Stimulated activated CD4-positive, alpha-beta T cell treated with anti-CD3 and anti-CD28 coated beads, Interleukin-2, amount 100 ng/mL, for 24 hours (primary cell): ENCODE measurements around the gene PRKN.

Experiments
- DNase-seq, 2 donors: peaks; one replicate each; pipeline ENCODE4 v3.0.0-alpha.2; 2020

PRKN gene

DNA sequence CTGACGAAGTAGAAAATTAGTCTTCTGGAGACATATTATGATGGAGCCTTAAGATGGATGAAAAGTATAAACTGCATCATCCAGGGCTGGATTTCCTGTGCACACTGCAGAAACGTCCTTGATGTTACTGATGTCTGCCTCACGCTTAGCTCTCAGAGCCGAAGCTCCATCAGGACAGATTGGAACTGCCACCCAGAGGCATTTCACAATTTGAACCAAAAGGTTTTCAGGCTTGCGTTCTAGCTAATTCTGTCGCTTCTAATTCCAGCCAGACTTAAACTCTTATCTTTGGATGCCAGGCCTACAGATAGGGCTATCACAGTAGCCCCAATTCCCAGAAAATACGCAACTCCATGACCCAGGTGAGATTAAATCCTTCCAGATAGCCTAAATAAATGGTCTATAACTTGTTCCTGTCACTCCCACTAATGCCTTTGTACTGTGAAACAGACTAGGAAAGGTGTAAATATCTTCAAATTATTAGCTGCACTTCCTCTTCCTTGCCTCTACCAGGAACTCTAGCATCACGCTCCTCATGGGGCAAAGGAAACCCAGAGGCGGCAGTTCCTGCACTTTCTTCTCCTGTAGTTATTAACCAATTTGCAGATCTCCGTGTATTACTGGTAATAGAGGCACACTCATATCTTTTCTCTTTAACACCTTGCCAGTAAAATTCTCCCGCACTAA lies 634.6 kb downstream of the PRKN start:
- DNase-seq: no peak

DNA sequence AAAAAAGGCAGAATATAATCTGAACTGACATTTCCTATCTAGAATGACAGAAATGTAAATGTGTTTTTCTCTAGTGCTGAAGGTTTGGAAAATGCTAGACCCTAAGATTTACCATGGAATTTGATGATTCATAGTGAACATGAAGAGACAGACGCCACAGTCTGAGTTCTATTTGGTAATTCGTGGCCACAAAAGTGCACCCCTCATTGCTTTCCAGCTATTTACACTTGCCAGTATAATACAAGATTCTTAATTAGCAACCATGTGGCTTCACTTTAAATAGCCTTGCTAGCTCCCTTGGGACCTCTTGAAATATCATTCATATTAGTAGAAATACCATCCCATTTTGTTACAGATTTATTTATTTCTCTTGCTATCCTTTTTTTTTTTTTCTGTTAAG lies 636.8 kb downstream of the PRKN start:
- DNase-seq: no peak

DNA sequence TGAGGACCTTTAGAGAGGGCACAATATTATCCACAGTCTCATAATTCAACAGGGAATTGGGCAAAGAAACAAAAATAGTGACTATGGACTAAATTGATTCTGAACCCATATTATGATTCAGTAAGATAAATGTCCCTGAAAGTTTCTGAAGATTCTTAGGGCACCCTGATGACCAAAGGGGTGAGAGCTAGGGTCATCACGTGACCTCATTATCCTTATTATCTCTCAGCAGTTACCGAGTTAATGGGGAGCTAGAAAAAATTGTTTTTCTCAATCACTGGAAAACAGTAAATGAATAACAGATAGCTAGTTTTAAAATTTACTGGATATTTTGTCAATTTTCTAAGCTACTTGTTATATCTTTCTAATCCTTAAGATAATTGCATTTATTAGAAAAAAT lies 639.5 kb downstream of the PRKN start:
- DNase-seq: no peak

DNA sequence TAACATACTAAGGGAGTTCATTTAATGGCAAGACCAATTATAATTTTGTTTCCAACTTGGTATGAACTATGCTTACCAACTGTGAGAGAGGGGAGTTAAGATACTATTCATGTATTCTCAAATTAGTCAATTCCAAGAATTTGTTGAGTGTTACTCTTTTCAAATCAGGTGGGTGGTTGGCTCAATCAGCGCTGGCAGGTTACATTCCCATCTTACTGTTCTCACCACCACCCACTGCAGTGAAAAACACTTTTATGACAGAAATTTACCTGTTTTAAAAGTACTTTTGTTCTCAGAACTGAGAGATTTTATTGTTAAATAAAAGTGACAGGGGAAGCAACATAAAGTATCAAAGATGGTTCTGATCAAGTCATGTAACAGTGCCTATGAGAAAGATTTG lies 642.0 kb downstream of the PRKN start:
- no peak for DNase-seq

DNA sequence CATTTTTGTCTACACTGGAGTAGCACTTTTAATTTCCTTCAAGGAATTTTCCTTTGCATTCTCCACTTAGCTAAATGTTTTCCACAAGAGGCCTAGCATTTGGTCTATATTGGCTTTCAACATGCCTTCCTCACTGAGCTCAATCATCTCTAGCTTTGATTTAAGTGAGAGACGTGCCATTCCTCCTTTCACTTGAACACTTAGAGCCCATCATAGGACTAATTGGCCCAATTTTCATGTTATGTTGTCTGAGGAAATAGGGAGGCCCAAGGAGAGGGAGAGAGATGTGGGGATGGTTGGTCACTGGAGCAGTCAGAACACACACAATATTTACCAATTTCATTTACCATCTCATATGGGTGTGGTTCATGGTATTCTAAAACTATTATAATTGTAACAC lies 645.0 kb downstream of the PRKN start:
- DNase-seq: no peak

DNA sequence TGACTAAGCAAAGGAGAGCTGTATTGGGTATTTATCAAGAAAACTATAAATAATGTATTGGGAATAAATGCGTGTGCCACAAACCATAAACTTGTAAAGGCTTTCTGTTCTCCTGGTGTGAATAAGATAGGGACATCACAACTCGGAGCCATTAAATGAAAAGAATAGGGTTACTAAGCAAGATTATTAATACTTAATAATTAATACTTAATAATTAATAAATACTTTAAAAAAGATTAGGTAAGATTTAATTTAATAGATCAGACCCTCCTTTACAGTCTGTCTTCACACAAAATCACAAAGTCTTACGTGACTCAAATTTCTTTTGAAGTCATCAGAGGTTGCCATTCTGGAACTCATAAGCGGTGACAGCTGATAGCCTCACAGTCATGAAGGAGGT lies 648.9 kb downstream of the PRKN start:
- no peak for DNase-seq

DNA sequence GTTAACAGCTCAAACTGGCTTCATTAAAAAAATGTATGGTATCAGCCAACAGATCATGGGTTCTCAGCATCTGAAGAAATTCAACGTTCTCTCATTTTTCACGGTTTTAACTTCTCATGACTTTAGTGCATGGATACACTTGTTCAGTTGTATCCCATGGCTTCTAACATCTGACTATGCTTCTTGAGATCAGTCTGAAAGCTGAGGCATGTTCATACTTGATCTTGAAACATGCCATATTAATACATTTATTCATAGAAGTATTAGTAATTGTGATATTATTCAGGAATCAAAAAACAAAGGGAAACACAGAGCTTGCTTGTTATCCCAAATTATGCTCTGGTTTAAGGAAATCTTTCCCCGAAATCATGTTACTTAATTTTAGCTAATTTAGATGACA lies 649.4 kb downstream of the PRKN start:
- DNase-seq: no peak

DNA sequence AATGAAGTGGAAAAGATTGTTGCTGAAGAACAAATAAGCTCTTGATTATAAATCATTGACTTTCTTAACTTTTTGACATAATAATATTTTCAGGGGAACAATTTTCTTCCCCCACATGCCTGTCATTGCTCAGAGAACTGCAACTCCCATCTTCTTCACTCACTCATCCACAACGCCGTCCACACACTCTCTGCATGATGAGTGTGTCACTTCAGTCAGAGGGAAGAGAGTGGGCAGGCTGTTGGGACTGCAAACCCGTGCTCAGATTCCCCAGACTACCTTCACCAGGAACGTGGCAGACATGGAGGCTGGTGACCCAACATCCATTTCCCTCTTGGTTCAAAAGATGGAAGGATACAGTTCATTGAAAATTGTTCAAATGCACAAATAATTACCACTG lies 650.8 kb downstream of the PRKN start:
- no peak for DNase-seq

DNA sequence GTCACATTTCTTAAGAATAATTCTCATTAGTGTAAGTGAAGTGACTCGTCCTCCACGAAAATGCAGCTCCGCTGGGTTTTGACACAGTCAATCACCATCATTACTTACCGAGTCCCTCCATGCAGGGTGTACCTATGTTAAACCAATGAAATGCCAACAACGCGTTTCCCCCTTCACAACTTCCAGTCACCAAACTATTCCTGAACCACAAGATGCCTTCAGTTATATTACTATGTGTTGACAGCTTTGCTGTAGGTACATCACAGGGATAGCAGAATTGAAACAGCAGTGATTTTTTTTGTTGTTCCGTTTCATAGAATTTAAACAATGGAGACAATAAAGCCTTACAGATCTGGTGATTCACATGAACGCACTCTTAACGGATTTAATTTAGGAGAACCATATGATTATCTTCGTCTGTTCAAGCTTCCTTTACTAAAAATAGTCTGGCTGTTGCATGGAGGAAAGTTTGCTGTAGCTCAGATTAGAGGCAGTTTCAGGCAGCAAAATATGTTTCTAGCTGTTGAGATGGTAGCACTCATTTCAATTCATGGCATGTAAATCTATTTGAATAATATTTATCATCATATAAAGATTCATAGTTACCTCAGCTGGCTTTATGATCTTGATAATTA lies 652.8 kb downstream of the PRKN start:
- DNase-seq: no peak

DNA sequence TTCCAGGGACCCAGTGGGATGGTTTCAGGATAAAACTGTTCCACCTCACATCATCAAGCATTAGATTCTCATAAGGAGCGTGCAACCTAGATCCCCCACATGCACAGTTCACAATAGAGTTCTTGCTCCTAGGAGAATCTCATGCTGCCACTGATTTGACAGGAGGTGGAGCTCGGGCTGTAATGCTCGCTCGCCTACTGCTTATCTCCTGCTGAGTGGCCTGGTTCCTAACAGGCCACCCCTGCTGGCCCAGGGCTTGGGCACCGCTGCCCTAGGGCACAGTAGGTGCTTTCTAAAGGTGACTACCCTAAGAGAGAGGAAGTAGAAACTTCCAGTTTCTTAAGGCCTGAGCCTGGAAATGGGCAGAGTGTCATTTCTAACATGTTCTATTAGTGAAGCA lies 656.9 kb downstream of the PRKN start:
- no peak for DNase-seq

DNA sequence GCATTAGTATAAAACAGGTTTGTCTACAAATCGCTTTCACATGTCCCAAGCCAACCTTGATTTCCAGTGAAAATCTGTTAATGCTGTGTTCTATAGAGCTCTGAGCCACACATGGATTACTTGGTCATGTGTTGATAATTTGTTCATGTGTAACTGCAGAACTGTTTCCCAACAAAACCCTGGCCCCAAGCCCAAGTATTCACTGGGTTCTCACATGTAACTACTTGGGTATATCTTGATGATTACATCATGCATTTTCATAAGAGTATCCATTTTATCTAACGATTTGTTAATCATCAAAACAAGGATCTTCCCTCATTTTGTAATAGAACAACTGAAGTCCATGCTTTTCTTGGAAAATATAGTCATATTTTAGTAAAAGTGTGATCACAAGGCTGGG lies 657.6 kb downstream of the PRKN start:
- DNase-seq: no peak

DNA sequence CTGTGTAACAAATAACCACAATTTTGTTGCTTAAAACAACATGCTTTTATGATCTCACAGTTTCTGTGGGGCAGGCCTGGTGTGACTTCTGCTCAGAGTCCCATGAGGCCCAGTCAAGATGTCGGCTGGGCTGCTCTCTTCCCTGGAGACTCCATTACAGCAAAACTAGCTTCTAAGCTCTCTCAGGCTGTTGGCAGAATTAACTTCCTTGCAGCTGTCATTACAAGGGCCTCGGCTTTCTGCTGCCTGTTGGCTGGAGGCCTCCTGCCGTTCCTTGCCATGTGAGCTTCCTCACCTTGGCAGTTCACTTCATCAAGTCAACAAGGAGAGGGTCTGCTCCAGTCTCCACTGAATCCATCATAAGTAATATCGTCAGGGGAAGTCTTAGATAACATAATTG lies 659.2 kb downstream of the PRKN start:
- no peak for DNase-seq

DNA sequence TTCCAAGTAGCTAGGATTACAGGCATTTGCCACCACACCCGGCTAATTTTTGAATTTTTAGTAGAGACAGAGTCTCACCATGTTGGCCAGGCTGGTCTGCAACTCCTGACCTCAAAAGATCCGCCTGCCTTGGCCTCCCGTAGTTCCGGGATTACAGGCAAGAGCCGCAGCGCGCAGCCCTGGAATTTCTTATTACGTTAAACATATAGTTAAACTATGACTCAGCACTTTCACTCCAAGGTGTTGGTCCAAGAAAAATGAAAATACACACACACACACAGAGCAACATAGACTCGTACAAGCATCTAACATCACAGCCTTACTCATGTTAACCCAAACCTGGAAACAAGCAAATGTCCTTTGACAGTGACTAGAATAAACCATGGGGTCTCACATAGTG lies 663.9 kb downstream of the PRKN start:
- no peak for DNase-seq

DNA sequence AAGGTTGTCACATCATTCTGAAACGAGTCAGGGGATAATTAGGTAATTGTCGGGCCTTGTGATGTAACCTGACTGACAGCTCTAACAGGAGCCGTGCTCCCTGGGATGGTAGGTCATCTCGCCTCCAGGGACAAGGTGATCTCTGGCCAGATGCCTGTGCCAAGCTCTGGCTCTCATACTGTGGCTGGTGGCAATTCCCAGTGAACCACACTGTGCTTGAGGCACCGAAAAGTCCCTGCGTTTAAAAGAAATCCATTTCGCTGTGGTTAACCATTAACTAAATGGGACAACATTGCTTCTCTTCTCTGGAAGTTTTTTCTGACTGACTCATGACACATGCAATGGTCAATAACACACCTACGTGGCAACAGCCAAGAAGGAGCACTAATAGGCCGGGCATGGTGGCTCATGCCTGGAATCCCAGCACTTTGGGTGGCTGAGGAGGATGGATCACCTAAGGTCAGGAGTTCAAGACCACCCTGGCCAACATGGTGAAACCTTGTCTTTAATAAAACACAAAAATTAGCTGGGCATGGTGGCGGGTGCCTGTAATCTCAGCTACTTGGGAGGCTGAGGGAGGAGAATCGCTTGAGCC lies 669.2 kb downstream of the PRKN start:
- no peak for DNase-seq

DNA sequence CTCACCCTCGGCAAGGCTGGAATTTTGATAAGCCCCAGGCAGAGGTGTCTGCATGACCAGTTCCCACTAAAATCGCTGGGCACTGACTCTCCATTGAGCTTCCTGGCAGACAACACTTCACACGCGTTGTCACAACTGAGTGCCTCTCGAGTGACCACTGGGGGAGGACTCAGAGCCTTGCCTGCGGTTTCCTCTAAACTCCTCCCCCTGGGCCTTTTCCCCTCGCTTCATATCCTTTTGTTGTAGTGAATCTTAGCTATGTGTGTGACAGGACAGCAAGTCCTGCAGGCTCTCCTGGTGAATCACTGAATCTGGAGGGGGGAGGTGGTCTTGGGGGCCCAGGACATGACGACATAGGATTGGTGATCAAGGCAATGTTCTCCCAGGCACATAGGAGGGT lies 670.8 kb downstream of the PRKN start:
- no peak for DNase-seq

DNA sequence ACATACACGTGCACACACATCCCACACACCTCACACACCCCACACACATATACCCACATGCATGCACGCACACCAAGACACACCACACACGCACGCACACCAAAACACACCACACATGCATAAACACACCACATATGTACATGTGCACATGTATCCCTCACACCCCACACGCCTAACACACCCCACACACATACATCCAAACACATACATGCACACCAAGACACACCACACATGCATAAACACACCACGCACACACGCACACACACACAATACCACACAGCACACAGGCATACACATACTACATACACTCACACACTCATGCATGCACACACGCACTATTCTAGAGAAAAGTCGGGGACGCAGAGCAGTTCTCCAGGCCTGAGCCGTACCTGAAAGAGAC lies 671.5 kb downstream of the PRKN start:
- DNase-seq: no peak

DNA sequence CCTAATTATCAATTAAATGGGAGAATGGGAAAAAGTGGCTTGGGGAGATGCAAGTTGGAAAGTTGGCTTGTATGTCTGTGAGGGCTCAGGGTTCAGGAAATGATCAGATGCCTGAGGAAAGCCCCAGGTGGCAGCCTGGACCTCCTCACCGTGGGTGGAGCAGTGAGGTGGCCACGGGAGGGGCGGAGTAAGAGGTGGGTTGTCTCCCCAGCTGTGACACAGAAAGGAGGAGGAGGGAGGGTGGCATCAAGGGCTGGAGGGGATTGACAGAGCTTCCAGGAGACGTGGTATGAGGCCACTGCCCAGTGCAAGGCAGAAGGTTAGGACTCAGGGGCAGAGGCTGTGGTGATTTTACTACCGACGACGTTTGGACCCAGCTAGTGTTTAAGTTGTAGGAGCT lies 672.2 kb downstream of the PRKN start:
- DNase-seq: peak in 1 of 2 donors; percentile 11

DNA sequence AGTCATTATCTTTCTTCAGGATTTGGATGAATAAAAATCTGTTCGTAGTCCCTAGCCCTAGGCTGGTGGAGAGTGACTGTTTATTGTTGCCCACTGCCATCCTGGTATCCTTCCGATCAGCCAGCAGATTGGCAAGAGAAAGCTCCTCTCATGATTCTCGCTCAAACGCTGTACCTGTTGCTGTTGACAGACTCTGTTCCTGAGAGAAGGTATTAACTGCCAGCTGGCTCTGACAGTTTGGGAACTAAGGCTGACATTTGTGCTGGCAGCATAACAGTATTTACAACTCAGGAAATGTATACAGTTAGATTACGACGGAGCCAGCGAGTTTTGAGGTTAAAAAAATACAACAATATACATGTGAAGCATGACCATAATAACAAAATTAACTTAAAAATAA lies 674.5 kb downstream of the PRKN start:
- no peak for DNase-seq

DNA sequence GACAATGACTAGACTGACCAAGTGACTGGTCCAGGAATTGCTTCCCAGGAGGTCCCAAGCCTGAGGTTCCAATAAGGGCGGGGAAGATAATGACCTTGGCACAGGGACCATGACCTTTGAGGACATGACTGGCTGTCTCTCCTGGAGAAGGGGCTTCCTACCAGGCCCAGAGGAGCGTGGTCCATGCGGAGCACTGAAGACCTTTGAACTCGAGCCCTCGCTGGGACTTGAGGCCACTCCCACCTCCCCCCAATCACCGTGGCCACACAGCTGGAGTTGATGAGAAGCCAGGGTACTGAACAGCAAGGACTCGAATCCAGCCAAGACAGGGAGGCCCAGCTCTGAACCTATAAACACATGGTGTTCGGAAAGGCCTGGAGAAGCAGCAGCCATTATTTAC lies 677.0 kb downstream of the PRKN start:
- no peak for DNase-seq

DNA sequence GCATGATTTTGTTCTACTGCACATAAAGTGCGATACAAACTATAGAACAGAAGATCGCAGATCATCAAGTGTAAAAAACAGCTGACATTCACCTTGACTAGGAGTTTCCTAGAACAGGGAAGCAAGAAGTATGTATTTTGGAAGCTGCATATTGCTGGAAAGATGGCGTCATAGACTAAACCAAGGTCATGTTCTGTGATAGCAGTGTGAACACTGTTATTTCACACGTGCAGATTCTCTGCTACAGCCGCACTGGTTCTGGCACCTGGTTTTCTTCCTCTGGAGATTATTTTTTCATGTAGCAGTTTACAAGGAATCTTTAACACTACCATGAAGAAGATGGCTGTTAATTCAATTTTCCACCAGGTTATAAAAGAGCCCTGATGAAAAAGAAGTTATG lies 681.2 kb downstream of the PRKN start:
- no peak for DNase-seq

DNA sequence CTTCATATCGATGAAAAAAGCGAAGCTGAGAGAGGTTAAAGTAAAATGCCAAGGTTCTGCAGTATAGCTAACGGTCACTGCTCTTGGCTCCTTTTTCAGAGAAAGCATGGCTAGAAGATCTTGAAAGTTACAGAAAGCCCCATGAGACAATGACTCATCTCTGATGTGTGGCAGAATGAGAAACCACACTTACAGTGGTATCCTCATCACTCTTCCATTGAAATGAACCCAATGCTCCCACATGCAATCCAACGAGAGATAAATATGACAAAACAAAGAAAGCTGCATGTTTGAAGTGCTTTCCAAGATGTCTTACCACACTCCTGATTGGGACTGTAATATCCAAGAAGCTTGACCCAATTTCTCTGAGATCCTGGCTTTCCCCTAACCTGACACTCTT lies 694.9 kb downstream of the PRKN start:
- no peak for DNase-seq

DNA sequence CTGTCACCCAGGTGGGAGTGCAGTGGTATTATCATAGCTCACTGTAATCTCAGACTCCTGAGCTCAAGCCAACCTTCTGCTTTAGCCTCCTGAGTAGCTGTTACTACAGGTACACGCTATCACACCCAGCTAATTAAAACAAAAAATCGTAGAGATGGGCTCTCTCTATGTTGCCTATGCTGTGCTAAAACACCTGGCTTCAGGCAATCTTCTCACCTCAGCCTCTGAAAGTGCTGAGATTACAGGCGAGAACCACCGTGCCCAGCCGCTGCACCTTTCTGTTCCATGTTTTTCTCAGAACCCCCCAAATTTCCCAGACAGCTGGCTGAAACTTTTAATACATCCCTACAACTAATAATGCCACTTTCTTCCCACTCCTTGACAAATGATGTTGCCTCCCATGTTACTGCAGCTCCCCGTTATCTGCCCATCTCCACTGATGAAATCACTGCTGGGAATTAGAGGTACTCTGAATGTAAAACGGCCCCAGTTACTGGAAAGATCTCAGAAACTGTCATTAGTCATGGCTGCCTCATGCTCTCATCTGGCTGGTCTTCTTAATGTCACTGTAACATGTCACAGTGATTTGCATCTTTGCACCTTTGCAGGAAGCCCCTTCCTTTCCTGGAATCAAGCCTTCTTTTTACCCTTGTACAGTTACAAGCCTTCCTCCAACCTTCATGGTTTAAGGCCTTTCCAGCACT lies 697.5 kb downstream of the PRKN start:
- no peak for DNase-seq

DNA sequence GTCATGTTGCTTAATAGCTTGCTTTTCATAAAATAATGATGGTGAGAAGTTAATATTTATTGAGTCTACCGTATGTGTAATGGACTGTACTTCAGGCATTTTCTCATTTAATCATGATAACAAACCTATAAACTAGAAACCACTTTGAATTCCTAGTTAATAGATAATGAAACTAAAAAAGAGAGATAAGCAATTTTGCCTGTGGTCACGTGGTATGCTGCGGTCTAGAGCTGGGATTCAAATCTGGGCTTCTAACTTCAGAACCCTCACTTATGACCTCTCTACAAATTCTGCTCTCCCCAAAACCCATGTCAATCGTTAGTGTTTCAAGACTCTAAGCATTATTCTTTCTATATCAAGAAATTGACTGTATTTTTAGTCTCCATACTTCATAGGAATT lies 700.7 kb downstream of the PRKN start:
- DNase-seq: no peak

DNA sequence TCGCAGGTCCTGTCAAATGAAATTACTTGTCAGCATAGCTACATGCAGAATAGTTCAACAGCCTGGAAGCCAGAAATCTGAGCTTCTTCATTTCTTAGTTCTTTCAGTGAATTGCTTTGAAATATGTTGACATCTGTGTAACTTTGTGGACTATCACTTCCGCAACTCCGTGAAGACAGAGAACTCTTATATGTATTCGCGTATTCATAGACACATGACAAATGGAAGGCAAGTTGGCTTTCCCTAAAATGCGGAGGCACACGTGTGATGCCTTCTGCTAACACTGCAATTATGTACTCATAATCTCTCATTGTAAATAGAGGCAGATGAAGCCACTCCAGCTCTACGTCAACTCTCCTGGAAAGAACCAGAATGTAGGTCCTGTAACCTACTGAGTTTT lies 701.5 kb downstream of the PRKN start:
- DNase-seq: no peak
